GM21381 (cell line): ENCODE data around the gene CAND2.

ENCODE experiments used
- ATAC-seq: cut with Tn5 transposase; IDR thresholded peaks from one replicate; pipeline ENCODE4 v1.9.1; 2021; ENCODE audit warnings: mild to moderate bottlenecking, moderate library complexity; ENCODE audit not compliant: unreplicated experiment

CAND2 gene

DNA sequence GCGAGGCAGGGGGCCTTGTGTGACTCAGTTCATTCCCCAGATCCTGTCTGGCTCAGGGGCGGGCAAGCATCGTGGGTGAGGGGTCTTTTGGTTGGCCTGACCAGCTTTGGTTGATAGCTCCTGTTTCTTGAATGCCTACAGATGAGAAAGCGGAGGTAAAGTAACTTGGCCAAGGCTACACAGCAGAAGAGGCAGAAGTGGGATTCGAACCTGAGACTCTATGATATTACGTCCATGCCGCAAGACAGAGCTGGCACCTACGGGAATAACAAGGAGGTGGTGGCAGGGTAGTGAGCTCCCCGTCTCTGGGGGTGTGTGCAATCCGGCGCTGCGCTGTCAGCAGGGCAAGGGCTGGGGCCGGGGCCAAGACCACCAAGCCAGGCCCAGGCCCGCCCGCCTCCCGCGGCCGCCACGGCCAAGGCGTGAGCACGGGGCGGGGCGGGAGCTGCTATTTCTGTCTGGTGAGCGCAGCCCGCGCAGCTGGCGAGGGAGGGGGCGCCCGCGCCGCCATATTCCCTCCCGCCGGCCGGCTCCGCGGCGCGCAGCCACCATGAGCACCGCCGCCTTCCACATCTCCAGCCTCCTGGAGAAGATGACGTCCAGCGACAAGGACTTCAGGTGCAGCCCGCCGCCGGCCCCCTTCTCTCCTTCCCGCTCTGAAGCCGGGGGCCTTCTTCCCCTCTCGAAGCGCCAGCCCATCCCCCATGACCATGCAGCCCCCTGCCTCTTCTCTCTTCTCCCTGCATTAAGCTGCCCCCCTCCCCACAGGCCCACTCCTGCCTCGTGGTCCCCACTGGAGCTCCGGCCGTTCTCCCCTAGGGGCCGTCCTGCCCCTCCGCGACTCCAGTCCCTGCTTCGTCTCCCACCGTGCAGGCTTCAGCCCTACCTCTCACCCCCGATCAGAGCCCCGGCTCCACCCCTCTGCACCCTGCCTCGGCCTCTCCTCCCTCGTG is at the start of gene CAND2:
Gene CAND2 (plus strand): TSS at position 510 of the 953 bp plus-strand sequence. CDS start 41 bp downstream, at position 551.
- no peak for ATAC-seq

DNA sequence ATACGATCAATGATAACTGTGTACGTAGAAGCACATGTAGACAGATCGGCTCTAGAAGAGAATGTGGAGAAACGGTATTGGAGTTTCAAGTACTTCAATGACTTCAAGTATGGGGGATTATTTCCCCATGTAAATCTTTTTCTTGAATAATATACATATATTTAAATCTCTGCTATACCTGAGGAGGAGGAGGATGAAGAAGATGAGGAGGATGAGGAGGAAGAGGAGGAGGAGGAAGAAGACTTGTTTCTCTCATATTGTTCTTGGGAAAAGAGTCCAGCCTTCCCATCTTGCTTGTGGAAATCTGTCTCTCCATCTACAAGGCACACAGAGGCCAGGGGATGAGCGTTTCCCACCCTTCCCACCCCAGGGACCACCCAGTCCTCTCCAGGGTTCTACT is 48.0 kb upstream of the CAND2 start:
- no peak for ATAC-seq

- ATAC-seq = no peak
Measured at GRCh38 chr3:12750223-12750622, 46.3 kb upstream of the CAND2 start.

GRCh38 chr3:12750658-12751071 is 45.8 kb upstream of the CAND2 start:
- no peak for ATAC-seq

GRCh38 chr3:12751571-12751970 is 44.9 kb upstream of the CAND2 start:
- ATAC-seq = no peak

- no peak for ATAC-seq
Measured at GRCh38 chr3:12752102-12752501, 44.4 kb upstream of the CAND2 start.

- no peak for ATAC-seq
Measured at GRCh38 chr3:12752809-12753208, 43.7 kb upstream of the CAND2 start.

GRCh38 chr3:12753275-12754028 is 43.0 kb upstream of the CAND2 start:
- no peak for ATAC-seq

GRCh38 chr3:12754313-12754712 is 42.2 kb upstream of the CAND2 start:
- no peak for ATAC-seq

DNA sequence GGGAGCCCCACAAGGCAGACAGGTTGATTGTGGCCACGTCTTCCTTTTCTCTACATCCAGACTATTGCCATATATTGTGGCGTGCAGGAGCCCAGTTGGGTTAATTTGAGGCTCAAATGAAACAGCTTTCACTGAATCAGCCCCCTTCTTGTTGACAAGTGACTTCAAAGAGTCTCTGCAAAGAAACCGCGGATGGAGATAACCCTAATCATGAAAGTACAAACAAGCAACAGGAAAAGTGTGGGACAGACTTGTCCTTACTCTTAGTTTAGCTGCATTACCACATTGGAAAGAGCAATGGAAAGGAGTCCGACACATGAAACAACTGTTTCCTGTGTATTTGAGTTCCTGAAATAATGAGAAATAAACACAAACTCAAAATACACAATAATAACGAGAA is 40.7 kb upstream of the CAND2 start:
- ATAC-seq = no peak

- no peak for ATAC-seq
Measured at GRCh38 chr3:12756175-12756574, 40.3 kb upstream of the CAND2 start.

GRCh38 chr3:12756635-12757034 is 39.8 kb upstream of the CAND2 start:
- ATAC-seq = no peak

DNA sequence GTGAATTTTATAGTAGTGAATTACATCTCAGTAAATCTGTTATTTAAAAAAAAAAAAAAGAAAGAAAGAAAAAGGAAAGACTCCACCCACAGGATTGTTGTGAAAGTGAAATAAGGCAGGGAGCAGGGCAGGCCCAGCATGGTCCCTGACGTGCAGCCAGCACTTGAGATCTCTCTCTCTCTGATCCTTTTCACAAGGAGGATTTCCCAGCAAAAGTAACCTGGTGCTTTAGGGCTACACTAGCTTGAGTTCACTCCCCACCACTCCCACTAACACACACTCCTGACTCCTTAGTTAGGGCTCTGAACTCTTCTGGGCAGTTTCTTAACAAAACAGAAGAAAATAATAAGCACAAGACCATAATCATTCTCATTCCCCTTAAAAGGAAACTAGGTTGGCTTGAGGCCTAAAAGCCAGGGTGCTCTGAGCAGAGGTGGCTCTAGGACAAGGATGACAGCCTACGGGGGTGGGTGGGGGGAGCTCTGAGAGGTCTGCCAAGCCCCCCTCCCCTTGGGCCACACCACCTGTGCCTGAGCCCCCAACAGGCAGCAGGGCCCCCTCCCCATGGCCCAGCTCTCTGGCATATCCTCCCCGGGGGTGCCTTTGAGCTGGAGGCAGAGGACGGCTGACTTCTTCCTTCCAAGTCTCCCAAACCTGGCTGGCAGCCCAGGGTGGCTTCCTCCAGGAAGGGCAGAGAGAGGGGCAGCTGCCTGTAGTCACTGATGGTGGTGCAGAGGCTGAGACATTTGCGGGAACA is 38.3 kb upstream of the CAND2 start:
- ATAC-seq = no peak

- ATAC-seq = no peak
Measured at GRCh38 chr3:12759097-12759679, 37.3 kb upstream of the CAND2 start, which contains the start of gene TMEM40. TSS of gene TMEM40 (minus strand) at chr3:12759259. CDS start at chr3:12749832, 9,427 bp downstream.

- no peak for ATAC-seq
Measured at GRCh38 chr3:12759693-12760565, 36.6 kb upstream of the CAND2 start.

- ATAC-seq = no peak
Measured at GRCh38 chr3:12764171-12764776, 32.2 kb upstream of the CAND2 start.

- ATAC-seq = no peak
Measured at GRCh38 chr3:12766541-12766940, 29.9 kb upstream of the CAND2 start.

DNA sequence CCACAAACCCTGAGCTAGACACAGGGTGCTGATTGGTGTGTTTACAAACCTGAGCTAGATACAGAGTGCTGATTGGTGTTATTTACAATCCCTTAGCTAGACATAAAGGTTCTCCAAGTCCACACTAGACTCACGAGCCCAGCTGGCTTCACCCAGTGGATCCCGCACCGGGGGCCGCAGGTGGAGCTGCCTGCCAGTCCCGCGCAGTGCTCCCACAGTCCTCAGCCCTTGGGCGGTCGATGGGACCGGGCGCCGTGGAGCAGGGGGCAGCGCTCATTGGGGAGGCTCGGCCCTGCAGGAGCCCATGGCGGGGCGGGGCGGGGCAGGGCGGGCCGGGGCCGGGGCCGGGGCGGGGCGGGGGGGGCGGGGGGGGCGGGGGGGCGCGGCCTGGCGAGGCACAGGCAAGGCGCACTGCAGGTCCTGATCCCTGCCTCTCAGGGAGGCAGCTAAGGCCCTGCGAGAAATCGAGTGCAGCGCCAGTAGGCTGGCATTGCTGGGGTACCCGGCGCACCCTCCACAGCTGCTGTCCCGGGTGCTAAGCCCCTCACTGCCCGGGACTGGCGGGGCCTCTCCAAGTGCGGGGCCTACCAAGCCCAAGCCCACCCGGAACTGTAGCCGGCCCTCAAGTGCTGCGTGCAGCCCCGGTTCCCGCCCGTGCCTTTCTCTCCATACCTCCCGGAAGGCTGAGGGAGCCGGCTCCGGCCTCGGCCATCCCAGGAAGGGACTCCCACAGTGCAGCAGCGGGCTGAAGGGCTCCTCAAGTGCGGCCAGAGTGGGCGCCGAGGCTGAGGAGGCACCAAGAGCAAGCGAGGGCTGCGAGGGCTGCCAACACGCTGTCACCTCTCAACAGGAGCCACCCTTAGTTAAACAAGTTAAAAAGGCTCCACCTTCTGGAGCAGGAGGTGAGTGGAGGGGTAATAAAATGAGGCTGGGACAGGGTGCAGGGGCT is 27.6 kb upstream of the CAND2 start:
- ATAC-seq = no peak
